NCI-H526 treated with DMSO at 0.1 percent for 48 hours (cell line): ENCODE results near the gene ZMIZ1.

Source experiments
- DNase-seq: peaks from one replicate; lab custom pipeline; 2025; lab: John Stamatoyannopoulos, UW

The ZMIZ1 gene, protein sequence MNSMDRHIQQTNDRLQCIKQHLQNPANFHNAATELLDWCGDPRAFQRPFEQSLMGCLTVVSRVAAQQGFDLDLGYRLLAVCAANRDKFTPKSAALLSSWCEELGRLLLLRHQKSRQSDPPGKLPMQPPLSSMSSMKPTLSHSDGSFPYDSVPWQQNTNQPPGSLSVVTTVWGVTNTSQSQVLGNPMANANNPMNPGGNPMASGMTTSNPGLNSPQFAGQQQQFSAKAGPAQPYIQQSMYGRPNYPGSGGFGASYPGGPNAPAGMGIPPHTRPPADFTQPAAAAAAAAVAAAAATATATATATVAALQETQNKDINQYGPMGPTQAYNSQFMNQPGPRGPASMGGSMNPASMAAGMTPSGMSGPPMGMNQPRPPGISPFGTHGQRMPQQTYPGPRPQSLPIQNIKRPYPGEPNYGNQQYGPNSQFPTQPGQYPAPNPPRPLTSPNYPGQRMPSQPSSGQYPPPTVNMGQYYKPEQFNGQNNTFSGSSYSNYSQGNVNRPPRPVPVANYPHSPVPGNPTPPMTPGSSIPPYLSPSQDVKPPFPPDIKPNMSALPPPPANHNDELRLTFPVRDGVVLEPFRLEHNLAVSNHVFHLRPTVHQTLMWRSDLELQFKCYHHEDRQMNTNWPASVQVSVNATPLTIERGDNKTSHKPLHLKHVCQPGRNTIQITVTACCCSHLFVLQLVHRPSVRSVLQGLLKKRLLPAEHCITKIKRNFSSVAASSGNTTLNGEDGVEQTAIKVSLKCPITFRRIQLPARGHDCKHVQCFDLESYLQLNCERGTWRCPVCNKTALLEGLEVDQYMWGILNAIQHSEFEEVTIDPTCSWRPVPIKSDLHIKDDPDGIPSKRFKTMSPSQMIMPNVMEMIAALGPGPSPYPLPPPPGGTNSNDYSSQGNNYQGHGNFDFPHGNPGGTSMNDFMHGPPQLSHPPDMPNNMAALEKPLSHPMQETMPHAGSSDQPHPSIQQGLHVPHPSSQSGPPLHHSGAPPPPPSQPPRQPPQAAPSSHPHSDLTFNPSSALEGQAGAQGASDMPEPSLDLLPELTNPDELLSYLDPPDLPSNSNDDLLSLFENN

DNA sequence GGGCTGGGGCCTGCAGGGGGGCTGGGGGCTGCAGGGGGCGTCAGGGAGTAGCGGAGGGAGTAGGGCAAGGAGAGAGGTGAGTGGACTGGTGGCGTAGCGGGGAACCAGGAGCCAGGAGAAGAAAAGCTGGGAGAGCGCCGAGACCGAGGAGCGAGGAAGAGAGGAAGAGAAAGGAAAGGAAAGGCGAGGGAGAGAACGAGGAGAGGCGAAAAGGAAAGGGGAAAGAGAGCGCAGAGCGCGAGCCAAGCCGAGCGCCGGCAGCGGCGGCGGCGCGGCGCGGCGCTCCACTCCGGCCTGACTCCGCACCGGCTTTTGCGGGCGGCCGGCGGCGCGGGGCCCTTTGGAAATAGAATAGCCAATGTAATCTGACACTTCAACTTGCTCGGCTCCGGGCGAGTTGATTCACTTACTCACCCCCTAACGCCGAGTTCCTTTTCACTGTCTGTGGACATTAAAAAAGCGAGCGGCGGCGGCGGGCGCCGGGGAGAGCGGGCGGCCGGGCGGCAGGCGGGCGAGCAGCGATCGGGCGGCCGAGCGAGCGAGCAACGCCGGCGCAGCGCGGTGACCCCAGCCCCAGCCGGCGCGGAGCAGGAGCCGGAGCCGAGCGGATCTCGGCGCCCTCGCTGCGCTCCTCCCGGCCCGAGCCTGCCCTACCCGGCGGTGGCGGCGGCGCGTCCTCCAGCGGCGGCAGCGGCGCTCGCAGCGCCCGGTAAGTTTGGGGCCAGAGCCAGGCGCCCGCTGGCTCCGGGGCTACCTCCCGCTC, at the start of gene ZMIZ1:
TSS of gene ZMIZ1 (plus strand) at position 405 of the 763 bp plus-strand sequence. CDS start 132,667 bp downstream, outside the sequence.
- DNase-seq, result peak; percentile 78

DNA sequence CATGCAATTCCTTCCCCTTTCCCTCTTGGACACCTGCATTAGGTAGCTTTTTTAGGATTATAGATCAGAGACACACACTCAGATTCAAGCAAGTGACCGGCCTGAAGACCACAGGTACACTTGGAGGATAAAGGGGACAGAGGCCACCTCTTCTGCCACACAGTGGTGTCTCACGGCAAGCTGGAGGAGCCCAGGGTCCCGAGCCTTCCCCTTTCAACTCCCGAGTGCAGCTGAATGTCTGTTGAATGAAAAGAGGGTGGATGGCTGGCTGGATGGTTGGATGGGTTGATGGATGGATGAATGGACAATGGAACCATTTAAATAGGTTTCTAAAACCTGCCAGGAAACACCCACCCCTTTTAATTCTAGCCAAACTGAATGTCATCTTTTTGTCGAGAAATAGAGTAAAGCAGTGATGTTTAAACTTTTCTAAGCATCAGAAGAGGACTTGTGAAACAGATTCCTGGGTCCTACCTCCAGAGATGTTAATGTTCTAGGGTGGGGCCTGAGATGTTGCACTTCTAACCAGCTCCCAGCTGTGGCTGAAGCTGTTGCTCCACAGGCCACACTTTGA, 49.2 kb upstream of the ZMIZ1 start:
- DNase-seq, result no peak

DNA sequence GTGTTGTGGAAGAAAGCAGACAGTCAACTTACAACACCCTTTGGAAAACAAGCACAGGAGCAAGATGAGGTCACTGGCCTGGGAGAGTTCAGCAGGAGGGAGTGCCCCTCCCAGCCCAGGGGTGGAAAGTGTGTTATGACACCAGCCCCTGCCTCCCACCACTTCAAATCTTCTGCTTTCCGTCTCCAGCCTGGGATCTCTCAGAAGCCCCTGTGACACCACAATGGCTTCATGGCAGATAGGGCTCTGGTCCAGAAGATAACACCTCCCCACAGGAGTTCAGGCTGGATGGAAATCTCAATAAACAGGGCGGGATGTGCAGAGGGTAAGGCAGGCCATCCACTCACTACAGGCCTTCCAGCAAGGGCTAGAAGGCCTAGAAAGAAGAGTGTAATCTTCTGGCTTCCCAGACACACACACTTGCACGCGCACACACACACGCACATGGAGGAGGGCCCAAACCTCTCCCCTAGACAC, 48.7 kb upstream of the ZMIZ1 start:
- no peak for DNase-seq

DNA sequence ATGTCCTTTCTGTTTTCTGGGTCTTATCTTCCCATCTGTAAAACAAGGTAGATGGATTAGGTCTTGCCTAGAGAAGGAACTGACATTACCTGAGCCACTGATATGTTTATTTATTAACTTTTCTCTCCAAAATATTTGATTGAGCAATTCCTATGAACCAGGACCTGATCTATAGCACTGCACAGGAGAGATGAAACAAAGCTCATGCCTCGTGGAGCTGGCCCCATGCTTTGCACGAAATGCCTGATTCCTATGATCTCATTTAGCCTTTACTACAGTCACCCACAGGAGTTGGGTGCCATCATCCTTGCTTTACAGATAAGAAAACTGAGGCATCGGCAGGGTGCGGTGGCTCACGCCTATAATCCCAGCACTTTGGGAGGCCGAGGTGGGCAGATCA, 48.2 kb upstream of the ZMIZ1 start:
- no peak for DNase-seq

DNA sequence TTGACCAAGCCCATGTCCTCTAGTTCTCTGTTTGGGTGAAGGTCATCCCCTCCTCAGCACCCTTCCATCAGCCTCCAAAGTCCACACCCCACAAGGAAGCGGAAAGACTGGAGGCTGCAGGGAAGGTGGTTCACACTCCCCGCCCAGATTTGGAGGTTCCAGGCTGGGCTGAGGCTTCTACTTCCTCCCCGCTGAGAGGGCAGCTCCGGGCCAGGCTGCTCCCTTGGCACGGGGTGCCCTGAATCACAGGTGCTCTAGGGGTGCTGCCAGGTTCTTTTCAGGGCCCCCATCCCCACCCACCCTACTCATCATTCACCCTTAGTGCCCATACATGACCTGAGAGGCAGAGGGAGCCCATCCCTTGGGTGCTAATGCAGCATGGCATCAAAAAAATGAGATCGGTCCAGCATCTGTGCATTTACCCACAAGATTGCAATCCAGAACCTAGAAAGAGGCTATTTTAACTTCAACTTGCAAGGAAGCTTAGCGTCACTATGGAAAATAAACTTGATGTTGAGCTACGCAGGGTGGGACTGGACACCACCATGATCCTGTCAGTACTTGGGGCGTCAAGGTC, 47.3 kb upstream of the ZMIZ1 start:
- DNase-seq, result no peak

DNA sequence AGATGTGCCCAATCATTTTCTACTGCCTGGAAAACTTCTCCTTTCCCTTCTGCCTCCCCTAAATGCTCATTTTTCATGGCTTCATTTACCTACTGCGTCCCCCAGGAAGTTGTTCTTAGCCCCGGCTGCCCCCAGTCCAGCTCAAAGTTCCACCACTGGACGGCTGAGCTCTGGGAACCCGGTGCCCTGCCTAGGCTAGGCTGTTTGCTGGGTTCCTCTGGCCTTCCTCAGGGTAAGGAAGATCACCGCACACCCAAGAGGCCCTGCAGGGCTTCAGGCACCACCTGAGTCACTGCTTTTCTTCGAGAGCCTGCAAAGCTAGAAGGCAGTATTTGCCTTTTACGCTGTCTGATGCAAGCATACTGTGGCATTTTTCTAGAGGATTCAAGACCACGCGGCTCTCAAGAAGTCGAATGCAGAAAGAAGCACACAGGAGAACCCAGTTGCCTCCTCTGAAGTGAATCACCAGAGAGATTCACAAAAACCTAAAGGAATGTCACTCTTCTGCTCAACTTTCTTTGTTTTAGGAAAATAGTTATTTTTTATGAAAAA, 46.7 kb upstream of the ZMIZ1 start:
- DNase-seq, result no peak

DNA sequence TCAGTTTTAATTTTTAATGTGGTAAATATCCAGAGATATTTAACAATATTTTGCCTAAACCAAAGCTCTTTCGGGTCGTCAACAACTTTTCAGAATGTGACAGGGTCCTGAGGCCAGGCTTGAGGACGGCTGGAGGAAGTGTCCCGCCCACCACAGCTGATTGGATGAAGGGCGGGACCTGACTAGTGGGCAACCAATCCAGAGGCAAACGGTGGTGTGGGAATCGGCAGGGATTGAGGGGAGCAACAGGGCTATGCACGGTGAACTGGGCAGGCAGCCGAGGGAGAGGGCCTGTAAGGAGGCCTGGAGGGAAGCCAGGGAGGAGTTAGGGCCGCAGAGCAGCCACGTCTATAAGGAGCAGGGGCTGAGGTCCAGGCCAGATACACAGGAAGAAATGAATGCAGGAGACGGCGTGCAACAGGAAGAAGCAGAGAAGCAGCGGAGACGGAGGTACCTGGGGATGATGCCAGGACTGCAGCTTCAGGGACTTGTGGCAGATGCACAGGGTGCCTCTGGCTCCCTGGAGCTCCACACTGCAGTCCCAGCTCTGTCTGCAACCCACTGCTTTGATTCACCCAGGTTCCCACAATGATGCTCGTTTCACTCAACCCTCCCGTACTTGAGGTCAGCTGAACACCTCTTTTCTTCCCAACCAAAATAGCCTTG, 46.1 kb upstream of the ZMIZ1 start:
- DNase-seq, result no peak

DNA sequence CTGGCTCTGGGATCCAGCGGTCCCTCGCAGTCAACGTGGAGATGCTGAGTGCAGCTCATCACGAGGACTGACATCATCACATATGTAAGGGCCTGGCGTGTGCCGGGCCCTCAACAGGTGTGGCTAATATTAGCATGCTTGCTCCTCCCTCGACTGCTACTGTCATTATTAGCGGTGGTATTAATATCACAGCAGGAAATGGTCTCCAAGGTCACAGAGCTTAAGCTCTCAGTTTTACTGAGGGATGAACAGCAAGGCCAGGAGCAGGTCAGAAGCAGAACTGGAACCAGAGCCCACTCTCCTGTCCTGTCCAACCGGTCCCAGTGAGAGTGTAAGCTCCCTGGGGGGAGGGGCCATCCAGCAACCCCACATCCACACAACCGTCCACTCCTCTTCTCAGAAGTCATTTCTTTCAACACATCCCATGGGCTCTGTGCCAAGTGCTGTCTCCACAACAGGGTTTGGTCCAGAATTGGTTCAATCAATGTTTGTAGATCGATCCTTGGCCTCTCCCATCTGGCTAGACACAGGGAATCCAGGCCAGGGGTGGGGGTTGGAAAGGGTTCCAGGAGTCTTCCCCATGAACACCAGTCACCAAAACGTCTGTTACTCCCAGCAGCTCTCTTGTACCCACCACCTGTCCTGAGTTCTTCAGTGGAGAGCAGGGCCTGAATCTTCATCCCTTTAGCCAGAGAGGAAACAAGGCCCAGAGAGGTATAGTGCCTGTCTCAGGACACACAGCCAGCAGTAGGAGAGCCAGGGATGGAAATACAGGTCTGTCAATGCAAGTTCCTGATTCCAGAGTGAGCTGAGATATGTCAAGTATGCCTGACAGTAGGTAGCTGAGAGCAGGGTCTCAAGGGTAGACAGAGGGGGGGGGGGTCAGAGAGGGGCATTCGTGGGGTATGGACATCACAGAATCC, 45.3 kb upstream of the ZMIZ1 start:
- no peak for DNase-seq

DNA sequence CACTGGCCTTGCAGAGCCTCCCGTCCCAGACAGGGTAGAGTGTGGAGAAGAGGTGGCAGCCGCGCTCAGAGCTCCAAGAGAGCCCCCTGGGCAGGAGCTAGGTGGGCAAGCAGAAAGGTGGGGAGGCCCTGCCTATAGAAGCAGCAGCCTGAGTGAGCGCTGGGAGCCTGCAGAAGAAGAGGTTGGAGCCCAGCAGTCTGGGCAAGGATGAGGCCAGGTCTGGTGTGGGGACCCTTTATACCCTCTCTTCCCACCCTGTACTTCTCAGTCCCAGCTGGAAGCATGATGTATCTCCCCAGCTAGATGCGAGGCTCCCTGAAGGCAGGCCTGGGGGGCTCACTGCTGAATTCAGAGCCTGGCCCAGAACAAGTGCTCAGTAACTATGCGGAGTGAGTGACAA, 44.5 kb upstream of the ZMIZ1 start:
- no peak for DNase-seq

DNA sequence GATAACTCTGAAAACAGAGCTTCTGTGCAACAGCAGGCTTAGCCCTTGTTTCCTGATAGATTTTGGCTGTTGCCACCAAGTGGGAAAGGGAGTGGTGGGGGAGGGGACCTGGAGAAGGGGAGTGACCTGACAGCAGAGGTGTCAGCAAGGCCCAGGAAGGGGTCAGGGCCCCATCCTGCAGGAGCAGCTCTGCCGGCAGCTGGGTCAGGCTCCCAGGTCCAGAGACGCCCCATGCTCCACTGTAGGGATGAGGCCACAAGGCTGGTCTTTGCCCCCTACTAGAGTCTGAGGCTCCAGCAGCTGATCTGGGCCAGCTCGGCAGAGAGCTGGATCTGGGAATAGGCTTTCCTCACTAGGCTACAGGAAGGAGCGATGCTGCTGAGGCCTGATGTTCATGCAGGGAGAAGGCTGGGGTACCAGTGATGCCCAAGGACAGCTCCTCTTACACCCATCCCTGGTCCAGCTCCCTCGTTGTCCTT, 44.0 kb upstream of the ZMIZ1 start:
- DNase-seq, result no peak

DNA sequence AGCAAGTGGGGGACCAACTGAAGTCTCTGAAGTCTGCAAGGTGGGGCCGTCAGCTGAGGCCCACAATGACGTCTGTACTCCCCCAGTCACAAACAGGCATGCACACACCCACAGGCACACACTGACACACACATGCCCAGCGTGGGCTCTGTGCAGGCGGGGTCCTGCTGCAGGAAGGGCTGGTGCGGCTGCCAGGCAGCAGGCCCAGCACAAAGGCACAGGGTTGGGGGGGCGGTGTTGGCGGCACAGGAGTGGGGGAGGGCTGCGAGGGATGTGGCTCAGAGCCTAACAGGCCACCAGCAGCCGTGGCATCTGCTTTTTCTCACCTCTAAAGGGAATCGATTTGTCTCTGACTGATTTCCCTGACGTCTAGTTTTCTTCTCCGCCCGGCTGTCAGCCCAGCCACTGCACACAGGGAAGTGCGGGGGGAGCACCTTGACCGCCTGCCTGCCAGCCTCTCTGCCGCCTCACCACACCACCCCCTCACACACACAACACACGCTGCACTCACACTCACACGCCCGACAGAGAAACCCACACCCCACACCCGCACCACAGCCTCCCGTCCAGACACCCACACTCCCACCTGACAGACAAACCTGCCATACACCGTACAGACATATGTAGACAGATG, 43.5 kb upstream of the ZMIZ1 start:
- no peak for DNase-seq

DNA sequence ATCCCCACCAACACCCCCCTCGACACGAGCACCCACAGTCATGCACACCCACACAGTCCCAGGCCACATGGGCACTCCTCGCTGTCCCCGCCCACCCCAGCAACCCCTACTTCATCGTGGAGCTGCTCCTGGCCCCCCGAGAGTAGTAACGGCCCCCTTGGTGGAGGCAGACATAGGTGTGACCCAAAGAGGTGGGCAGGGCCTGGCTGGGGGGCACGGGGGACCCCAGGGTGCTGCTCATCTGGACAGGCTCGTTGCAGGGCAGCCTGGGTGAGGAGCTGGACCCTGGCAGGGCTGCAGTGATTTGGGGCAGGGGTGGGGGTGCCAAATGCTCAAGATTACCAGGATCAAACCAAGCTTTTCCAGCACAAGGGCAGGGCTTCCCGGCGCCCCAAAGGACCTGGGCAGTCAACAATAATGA, 42.4 kb upstream of the ZMIZ1 start:
- DNase-seq, result no peak

DNA sequence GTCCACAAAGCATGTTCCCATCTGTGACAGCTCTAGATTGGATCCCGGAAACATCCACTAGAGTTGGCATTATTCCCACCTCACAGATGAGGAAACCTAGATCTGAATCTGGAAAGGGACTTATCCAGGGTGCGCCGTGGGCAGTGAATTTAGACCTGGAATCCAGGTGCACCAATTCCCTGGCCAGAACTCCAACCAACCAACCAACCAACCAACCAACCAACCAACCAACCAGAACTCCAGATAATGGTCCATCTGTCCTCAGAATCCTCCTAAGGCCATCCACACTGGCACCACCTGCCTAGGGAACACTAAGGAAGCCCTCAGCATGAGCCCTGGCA, 42.0 kb upstream of the ZMIZ1 start:
- DNase-seq, result no peak

DNA sequence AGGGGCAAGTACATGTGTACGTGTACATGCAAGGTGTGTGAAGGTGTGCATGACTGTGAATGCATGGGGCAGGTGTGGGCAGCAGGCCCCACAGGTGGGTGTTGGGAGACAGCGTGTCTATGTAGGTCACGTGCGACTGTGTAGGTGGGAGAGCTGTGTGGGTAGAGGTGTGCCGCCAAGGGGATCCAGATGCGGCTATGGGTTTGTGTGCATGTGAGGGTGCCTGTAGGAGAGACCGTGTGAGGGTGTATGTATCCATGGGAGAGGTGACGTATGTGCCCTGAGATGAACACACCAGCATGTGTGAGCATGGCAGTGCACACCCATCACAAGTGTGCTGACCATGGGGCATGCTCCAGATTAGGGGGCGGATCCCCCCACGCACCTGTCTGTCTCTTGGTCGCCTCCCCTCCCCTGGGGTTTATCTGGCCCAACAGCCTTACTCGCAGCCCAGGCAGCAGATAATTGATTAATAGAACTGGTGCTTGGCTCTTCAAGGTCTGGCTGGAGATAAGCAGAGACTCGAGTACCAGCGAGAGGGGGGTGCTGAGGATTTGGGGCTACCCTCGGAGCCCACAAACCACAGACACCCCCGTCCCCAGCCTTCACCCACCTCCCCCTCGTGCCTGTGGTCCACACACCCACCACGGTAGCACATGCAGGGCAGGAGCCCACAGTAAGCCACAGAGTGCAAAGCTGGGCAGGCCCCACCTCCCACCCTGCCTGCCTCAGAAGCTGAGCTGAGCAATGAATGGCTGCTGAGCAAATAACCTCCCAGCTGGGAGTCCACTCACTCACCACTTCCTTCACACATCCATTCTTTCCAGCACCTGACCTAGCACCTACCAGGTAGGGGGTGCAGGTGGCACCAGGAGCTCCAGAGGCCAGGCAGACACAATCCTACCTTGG, 41.4 kb upstream of the ZMIZ1 start:
- DNase-seq, result no peak

DNA sequence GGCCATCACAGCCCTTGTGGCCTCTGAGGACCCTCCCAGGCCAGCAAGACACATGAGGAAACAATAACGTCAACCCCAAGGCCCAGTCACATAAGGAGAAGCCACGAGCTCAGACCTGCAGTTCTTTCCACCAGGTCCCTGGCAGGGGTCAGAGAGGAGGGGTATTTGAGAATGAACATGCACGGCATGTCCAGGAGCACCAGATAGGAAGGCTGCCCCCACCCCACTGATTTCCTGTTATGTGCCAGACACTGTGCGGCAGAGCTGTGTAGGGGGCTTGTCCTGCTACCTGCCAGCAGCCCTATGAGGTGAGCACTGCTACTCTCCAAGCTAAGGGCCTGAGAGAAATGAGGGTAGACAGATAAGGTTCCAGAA, 40.7 kb upstream of the ZMIZ1 start:
- no peak for DNase-seq

DNA sequence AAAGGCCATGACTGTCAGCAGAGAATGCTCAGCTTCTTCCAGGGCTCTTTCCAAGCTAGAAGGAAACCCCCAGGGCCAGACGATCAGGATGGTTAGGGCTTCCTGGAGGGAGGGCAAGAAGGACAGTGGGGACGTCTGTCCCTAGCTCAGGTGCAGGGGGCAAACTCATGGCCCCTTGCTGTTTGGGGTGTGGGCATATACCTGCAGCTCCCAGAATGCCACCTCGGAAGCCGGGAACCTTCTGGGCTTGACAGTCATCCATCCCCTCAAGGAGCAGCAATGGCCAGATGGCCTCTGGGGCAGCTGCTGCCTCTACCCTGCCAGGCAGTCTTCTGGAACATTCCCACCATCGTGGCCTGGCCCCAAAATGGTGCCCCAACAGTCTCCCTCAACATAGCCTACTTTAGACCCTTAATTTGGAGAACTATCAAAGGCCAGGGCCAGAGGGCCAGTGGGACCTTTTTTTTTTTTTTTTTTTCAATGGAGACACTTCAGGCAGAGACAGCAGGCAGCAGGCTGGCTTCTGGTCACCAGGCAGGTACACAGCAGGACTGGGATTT, 40.2 kb upstream of the ZMIZ1 start:
- DNase-seq, result no peak
